ENCODE data around the gene FHOD1.

Gene FHOD1

GRCh38 chr16:67247192-67248072 lies at the start of gene FHOD1:
FHOD1 (minus strand) TSS chr16:67247481; CDS start chr16:67247410, 71 bp downstream.
- peak; percentile 94 for DNase-seq

DNA sequence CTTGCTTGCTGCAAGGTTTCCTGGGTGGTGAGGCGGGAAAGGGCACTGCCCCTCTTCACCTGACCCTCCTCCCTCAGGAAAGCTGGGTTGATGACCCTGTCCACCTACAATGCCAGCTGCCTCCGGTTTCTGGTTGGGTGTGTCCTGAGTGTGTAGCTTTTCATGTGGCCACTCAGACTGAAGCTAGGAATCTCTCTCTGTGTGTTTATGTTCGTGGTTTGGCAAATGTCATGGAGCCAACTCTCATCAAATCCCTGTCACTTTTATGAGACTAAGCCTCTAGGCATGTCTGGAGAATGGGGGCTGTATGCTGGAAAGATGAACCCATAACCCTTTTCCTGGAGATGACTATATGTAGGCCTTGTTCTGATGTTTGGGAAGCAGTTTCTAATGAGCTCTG lies 49.1 kb upstream of the FHOD1 start:
- no peak for DNase-seq

DNA sequence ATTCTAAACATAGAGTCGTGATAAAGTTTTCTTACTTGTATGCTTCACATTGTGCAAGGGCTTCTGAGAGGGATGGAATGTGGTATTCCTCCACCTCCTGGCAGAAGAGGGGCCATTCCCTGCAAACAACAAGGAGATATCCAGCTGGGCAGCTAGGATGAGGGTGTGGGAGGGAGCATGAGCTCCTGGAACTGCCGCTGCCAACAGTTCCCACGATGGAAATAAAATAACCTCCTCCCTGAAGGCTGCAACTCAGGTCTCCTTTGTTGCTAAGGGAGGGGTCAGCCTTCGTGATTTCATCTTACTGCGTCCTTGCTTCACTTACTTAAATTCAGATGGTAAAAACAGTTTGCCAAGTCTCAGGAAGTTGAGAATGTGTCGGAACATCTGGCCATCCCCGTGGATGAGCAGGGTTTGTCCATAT lies 47.7 kb upstream of the FHOD1 start:
- DNase-seq, result no peak

- DNase-seq, result no peak
Measured at GRCh38 chr16:67294171-67294757, 47.0 kb upstream of the FHOD1 start.

GRCh38 chr16:67291461-67291860 lies 44.2 kb upstream of the FHOD1 start:
- DNase-seq, result no peak

- DNase-seq, result no peak
Measured at GRCh38 chr16:67287960-67288359, 40.7 kb upstream of the FHOD1 start.

- DNase-seq, result no peak
Measured at GRCh38 chr16:67286441-67287235, 39.4 kb upstream of the FHOD1 start.

- peak; percentile 87 for DNase-seq
Measured at GRCh38 chr16:67284699-67285646, 37.7 kb upstream of the FHOD1 start.

DNA sequence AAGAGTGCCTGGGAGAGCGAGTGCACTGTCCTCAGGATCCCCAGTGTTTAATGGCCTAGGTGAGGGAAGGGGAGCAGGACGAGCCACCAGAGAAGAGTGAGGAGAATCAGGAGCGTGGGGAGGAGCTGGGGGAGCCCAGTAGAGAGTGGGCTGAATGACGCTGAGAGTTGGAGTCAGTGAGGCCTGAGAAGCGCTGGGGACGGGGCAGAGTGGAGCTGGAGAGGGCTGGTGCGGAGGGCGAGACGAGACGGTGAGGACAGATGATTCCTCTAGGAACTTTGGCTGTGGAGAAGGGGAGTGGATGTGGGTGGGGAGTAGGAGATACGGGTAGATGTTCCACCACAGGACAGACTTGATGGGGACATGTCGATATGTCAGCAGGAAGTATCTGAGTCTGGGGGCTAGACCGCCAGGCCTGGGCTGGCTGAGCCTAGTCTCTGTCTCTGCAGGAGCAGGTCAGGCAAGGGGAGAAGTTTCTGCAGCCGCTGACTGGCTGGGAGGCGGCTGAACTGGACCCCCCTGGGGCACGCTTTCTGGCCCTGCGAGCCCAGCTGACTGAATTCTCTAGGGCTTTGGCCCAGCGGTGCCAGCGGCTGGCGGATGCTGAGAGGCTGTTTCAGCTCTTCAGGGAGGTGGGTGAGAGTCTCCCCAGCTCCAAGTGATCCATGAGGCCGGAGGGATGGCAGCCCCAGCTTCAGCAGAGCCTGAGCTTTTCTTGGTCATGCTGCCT lies 36.7 kb upstream of the FHOD1 start:
- DNase-seq, result peak; percentile 31

DNA sequence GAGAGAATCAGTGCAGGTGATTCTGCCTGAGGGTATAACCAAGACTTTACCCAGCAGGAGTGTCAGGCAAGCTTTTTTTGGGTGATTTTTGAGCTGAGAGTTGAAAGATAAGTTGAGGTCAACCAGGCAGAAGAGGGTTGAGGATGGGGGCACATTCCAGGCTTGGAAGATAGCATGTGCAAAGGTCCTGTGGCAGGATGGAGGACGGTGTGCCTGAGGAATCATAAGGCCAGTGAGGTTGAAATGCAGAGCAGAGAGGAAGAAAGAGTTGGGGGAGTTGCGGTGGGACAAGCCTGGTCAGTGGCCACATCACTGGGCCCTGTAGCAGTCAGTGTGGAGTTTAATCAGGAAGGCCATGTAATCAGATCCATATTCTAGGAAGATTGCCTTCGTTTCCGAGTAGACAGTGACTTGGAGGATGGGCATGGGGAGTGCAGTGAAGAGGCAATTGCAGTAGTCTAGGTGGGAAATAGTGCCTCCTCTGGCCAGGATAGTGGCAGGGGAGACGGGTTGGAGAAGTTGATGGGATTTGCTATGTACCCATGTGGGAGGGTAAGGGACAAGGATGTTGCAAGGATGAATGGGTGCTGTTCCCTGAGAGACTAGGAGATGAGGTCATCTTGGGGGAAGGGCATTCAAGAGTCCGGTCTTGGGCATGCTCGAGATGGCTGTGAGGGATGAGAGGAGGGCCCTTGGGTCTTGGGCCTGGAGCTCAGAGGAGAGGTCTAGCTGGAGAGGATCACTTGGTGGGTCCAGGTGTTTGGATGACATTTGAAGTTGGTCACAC lies 36.0 kb upstream of the FHOD1 start:
- no peak for DNase-seq

DNA sequence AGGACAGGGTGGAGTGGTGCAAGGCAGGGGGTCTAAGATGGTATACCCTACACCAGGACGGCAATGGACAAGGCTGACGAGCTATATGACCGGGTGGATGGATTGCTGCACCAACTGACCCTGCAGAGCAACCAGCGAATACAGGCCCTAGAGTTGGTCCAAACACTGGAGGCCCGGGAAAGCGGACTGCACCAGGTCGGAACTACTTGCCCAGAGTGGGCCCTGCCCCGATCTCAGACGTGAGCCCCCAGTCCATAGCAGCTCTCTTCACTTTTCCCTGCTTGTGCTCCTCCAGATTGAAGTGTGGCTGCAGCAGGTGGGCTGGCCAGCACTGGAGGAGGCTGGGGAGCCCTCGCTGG lies 35.1 kb upstream of the FHOD1 start:
- DNase-seq, result no peak

GRCh38 chr16:67281536-67282446 lies 34.5 kb upstream of the FHOD1 start:
- DNase-seq, result no peak

- no peak for DNase-seq
Measured at GRCh38 chr16:67280090-67281015, 33.1 kb upstream of the FHOD1 start.

- DNase-seq, result peak; percentile 82
Measured at GRCh38 chr16:67279296-67280089, 32.2 kb upstream of the FHOD1 start, which contains the start of gene PLEKHG4. PLEKHG4 (plus strand) TSS chr16:67279532; CDS start chr16:67280045, 513 bp downstream.

GRCh38 chr16:67278773-67279295 lies 31.6 kb upstream of the FHOD1 start:
- DNase-seq, result peak; percentile 74

DNA sequence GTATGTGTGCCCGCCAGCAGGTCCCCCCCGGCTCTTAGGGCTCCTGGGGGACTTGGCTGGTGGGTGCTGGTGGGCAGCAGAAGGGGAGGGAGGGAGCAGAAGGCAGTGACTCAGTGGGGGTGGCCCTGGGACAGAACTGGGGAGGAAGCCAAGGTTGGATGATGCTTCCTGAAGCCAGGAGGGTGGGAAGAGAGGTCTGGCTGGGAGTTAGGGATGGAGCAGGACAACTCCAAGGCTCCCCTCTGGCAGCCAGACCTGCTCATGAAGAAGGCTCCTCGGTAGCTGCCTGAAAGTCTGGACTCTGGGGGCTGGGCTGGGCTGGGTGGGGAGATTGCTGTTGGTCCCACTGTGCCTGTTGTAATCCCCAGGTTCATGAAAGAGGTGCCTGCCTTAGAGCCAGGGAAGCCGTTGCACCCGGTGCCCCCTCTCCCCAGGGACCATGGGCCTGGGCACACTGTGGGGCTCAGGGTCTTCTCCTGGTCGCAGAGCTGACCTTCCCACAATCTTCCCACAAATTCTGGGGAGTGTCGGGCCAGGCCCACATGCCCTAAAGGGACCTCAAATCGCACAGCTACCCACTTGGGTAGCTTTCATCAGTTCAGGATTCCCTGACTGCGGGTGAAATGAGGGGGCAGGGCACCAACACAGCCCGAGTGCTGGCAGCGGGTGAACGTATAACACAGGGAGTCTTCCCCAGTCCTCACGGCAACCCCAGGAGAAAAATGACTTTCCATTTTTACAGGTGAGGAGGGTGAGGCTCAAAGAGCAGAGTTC lies 30.9 kb upstream of the FHOD1 start:
- DNase-seq, result peak; percentile 37

Data from NCI-H69 (cell line).